HFFc6 (cell line): ENCODE measurements around the gene SLC24A4. TPM values are rescaled to one million over a fixed set of nuclear protein-coding genes. Genes with fewer than 3 reads are reported as not detected.

Source experiments
- DNase-seq: peaks from one replicate; pipeline ENCODE4 v3.0.0-alpha.2; 2018
- H3K27ac Mint-ChIP-seq: 2 replicates; pipeline ENCODE4 v1.8.0; 2020; ENCODE audit warnings: mild to moderate bottlenecking, mixed read lengths
- H3K27me3 Mint-ChIP-seq: 2 replicates; pipeline ENCODE4 v1.8.0; 2021; ENCODE audit warnings: mild to moderate bottlenecking, moderate library complexity, mixed read lengths; ENCODE audit not compliant: insufficient read depth
- H3K36me3 Mint-ChIP-seq: 2 replicates; pipeline ENCODE4 v1.8.0; 2021; ENCODE audit warnings: low read depth, mixed read lengths
- H3K4me1 Mint-ChIP-seq: 2 replicates; pipeline ENCODE4 v1.8.0; 2020; ENCODE audit warnings: low read depth, mixed read lengths
- H3K4me3 Mint-ChIP-seq: 2 replicates; pipeline ENCODE4 v1.8.0; 2020; ENCODE audit warnings: mild to moderate bottlenecking, moderate library complexity, mixed read lengths
- H3K9me3 Mint-ChIP-seq: 2 replicates; pipeline ENCODE4 v1.8.0; 2020; ENCODE audit warnings: mild to moderate bottlenecking, mixed read lengths
- total RNA-seq, 6 experiments: library from RNA; stranded (reverse); fragmentation: NEBNext Ultra II Directional; extraction: Animal tissue kit (Norgen Biotek cat#: 25700); gene quantifications; 2 replicates in 1 of 6; 3 replicates in 5 of 6; pipeline ENCODE4 v1.2.3, GENCODE V29; 2021
- TF ChIP-seq, protein P1 (sequence below): fragments of 200-600 bp; sonication (generic); IDR thresholded peaks from 2 replicates; pipeline ENCODE4 v1.5.0; 2021; ENCODE audit warnings: antibody characterized with exemption, mild to moderate bottlenecking

The SLC24A4 gene
- total RNA-seq, 6 experiments from 2014 or later = not detected

- Mint-ChIP-seq H3K4me1 (no peaks in the 10 kb centered on the region), H3K4me3 (no peak overlapping the region), H3K27me3 (peaks cover 35% of the 10 kb centered on the region), H3K36me3 (no peaks in the 10 kb centered on the region), H3K9me3 (no peaks in the 10 kb centered on the region), H3K27ac (no peak overlapping the region)
- DNase-seq = no peak
- TF ChIP-seq, protein P1, sequence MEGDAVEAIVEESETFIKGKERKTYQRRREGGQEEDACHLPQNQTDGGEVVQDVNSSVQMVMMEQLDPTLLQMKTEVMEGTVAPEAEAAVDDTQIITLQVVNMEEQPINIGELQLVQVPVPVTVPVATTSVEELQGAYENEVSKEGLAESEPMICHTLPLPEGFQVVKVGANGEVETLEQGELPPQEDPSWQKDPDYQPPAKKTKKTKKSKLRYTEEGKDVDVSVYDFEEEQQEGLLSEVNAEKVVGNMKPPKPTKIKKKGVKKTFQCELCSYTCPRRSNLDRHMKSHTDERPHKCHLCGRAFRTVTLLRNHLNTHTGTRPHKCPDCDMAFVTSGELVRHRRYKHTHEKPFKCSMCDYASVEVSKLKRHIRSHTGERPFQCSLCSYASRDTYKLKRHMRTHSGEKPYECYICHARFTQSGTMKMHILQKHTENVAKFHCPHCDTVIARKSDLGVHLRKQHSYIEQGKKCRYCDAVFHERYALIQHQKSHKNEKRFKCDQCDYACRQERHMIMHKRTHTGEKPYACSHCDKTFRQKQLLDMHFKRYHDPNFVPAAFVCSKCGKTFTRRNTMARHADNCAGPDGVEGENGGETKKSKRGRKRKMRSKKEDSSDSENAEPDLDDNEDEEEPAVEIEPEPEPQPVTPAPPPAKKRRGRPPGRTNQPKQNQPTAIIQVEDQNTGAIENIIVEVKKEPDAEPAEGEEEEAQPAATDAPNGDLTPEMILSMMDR = no peak
Measured at GRCh38 chr14:92366237-92366636, 43.3 kb downstream of the SLC24A4 start.

DNA sequence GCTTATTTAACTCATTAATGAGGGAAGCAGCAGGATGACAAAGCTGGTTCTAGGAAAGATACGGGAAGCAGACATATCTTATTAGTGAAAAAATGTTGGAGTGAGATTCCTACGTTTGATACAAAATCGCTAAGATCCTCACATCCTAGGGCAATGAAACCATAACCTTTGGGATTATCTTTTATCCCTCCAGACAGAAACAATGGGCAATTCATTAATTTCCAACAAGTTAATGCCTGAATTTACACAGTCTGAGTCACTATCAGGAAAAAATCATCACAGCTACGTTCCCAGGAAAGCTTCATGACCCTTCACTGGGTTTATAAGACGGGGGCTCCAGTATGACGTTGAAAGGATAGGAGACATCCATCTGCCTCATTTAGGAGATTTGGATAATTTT lies 45.0 kb downstream of the SLC24A4 start:
- no peaks in the 10 kb centered on the region for H3K9me3 Mint-ChIP-seq
- no peak overlapping the region for H3K4me3 Mint-ChIP-seq
- peaks cover 28% of the 10 kb centered on the region for H3K27me3 Mint-ChIP-seq
- TF ChIP-seq, protein P1 = no peak
- no peaks in the 10 kb centered on the region for H3K4me1 Mint-ChIP-seq
- H3K36me3 Mint-ChIP-seq = no peaks in the 10 kb centered on the region
- H3K27ac Mint-ChIP-seq = no peak overlapping the region
- DNase-seq = no peak

- no peak overlapping the region for H3K27ac Mint-ChIP-seq
- peaks cover 26% of the 10 kb centered on the region for H3K27me3 Mint-ChIP-seq
- no peaks in the 10 kb centered on the region for H3K9me3 Mint-ChIP-seq
- H3K36me3 Mint-ChIP-seq = no peaks in the 10 kb centered on the region
- no peak for DNase-seq
- H3K4me1 Mint-ChIP-seq = no peaks in the 10 kb centered on the region
- no peak overlapping the region for H3K4me3 Mint-ChIP-seq
- TF ChIP-seq, protein P1 = no peak
Measured at GRCh38 chr14:92369097-92369496, 46.1 kb downstream of the SLC24A4 start.

- TF ChIP-seq, protein P1 = no peak
- H3K9me3 Mint-ChIP-seq = no peaks in the 10 kb centered on the region
Measured at GRCh38 chr14:92372230-92372629, 49.3 kb downstream of the SLC24A4 start.

DNA sequence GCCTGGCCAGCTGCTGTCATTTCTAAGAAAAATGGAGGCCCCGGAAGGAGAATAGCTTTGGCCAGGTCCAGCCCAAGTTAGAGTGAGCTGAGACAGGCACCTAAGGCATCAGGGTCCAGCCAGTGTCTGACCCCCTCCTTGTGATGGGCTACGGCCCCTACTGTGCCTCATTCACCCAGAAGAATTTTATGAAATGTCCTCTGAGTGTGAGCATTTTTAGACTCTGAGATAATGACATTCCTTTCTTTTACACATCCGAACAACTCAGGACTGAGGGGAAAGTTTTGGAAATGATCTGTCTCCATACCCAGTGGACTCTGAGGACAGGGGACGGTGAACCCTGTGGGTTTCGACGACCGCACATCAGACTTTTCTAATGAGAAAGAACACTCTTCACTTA lies 50.4 kb downstream of the SLC24A4 start:
- Mint-ChIP-seq H3K4me3 (no peak overlapping the region), H3K4me1 (no peaks in the 10 kb centered on the region), H3K27me3 (peaks cover 27% of the 10 kb centered on the region), H3K36me3 (no peaks in the 10 kb centered on the region), H3K27ac (no peak overlapping the region), H3K9me3 (no peaks in the 10 kb centered on the region)
- TF ChIP-seq, protein P1 = no peak
- no peak for DNase-seq

More at GRCh38 chr14:92372230-92372629, 49.3 kb downstream of the SLC24A4 start:
- H3K27me3 Mint-ChIP-seq = peaks cover 26% of the 10 kb centered on the region
- no peaks in the 10 kb centered on the region for H3K4me1 Mint-ChIP-seq
- H3K36me3 Mint-ChIP-seq = no peaks in the 10 kb centered on the region
- no peak overlapping the region for H3K4me3 Mint-ChIP-seq
- no peak overlapping the region for H3K27ac Mint-ChIP-seq
- DNase-seq = no peak

GRCh38 chr14:92380131-92380530 lies 57.2 kb downstream of the SLC24A4 start:
- H3K27me3 Mint-ChIP-seq = peaks cover 34% of the 10 kb centered on the region

More at GRCh38 chr14:92380131-92380530, 57.2 kb downstream of the SLC24A4 start:
- no peak for DNase-seq
- TF ChIP-seq, protein P1 = no peak
- no peaks in the 10 kb centered on the region for H3K4me1 Mint-ChIP-seq
- no peaks in the 10 kb centered on the region for H3K36me3 Mint-ChIP-seq
- no peaks in the 10 kb centered on the region for H3K9me3 Mint-ChIP-seq
- H3K27ac Mint-ChIP-seq = no peak overlapping the region
- H3K4me3 Mint-ChIP-seq = no peak overlapping the region
